ENCODE data around the gene SEMA3D. TPM values are rescaled to one million over a fixed set of nuclear protein-coding genes. Genes with fewer than 3 reads are reported as not detected.

Gene SEMA3D
- total and polyA plus RNA-seq, 9 of the 15 experiments (the other 6 are each of a cell fraction or from before 2014, with no cell fraction given): 0.01 to 0.10 (median 0.04) TPM; not detected in 1

- no peak for TF ChIP-seq NRF1 (conservative IDR thresholded peaks at IDR 0.05 in 1 of 2, IDR thresholded peaks at IDR 0.05 in 1 of 2)
Measured at GRCh38 chr7:85060696-85061095, 126.2 kb downstream of the SEMA3D start (continued).

GRCh38 chr7:85055906-85056305 lies 130.9 kb downstream of the SEMA3D start:
- Histone ChIP-seq H3K4me2 (ENCODE audit: insufficient read depth, low read length) (no peak overlapping the region), H4K20me1 (replicated peaks; ENCODE audit: control insufficient read depth, insufficient read depth, low read length) (no peaks in the 10 kb centered on the region), H3K4me3 (no peak overlapping the region), H3K79me2 (ENCODE audit: control insufficient read depth, insufficient read depth, low read length) (no peaks in the 10 kb centered on the region), H3K4me1 (replicated peaks in 1 of 2; ENCODE audit: control insufficient read depth in 2 of 2, insufficient read depth in 2 of 2, low read length in 2 of 2) (no peaks in the 10 kb centered on the region), H3K27me3 (ENCODE audit: control insufficient read depth in 2 of 2, insufficient read depth in 2 of 2, low read length in 2 of 2) (no peaks in the 10 kb centered on the region), H3K9me3 (replicated peaks; ENCODE audit: control insufficient read depth, insufficient read depth, low read depth, low read length) (no peaks in the 10 kb centered on the region), H3K36me3 (ENCODE audit: control insufficient read depth, insufficient read depth, low read length) (no peaks in the 10 kb centered on the region), H3K9ac (ENCODE audit: insufficient read depth in 1 of 2, low read depth in 2 of 2, low read length in 2 of 2) (no peak overlapping the region), H3K9me1 (ENCODE audit: control insufficient read depth, insufficient read depth, low read length) (no peaks in the 10 kb centered on the region), H3K27ac (ENCODE audit: extremely low read depth, low read depth, low read length) (no peak overlapping the region), H2AFZ (ENCODE audit: low read depth, low read length) (no peak overlapping the region)
- ChIA-PET POLR2A (no interaction called here), CTCF (ENCODE audit: low intra/inter-chr PET ratio) (interaction anchor here (0.6 kb wide), 1 partner anchor 1056 kb away, joined by 3 read pairs; no protein-coding TSS in a partner anchor)
- no peak for ATAC-seq
- 2% methylated on average over 2 of the region's 2 CpGs for WGBS (ENCODE audit: insufficient coverage, low coverage, missing lambda C conversion rate)
- in situ Hi-C loops (cut with MboI): no loop called here
- TF ChIP-seq ZNF184 (CRISPR knock-in tag; IDR thresholded peaks at IDR 0.05) (no peak), KHSRP (IDR thresholded peaks at IDR 0.05) (no peak), MEF2D (tag; conservative IDR thresholded peaks at IDR 0.05; ENCODE audit: low read depth) (no peak), PCBP1 (IDR thresholded peaks at IDR 0.05; ENCODE audit: low read depth, low read length, poor library complexity, severe bottlenecking) (no peak), SRF (CRISPR knock-in tag; IDR thresholded peaks at IDR 0.05) (no peak), BCL6 (CRISPR knock-in tag; IDR thresholded peaks at IDR 0.05) (no peak)
- no peak for FAIRE-seq
- no TSS peak for BruUV-seq (replicated peaks)
- intact Hi-C loops (cut with micrococcal nuclease): no loop called here
- no peak for DNase-seq (ENCODE audit: extremely low read depth in 1 of 4, low spot score in 3 of 4)

Data from K562 (cell line).